ENCODE results near the gene SLC13A5.

The SLC13A5 gene

DNA sequence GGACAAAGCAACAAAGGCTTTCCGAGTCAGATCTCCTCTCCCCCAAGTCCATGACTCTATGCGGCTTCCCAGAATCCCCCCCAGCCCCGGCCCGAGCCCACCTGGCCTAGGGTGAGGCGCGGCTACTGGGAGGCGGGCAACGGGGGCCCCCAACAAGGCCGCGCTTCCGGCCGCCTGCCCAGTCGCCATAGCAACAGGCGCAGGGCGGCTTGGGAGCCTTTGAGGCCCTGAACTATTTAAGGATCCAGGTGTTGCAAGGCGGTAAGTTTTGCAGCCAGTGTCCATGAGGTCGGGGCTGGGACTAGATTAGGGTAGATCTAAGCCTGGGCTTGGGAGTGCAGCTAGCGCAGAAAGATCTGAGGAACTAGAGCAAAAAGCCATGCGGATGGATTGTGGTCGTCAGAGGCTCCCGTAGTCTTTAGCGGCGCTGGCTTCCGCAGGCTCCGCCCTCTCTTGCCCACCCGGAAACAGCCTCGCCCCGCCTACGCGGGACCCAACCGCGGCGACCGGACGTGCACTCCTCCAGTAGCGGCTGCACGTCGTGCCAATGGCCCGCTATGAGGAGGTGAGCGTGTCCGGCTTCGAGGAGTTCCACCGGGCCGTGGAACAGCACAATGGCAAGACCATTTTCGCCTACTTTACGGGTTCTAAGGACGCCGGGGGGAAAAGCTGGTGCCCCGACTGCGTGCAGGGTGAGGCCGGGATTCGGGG is 72.5 kb downstream of the SLC13A5 start, which contains the start of the genes KIAA0753 and TXNDC17 (continued):
- peak; percentile 70 for TF ChIP-seq ZNF629 (tag by site-specific recombination; IDR thresholded peaks at IDR 0.05)
- TF ChIP-seq ZNF404 (tag by site-specific recombination; IDR thresholded peaks at IDR 0.05): no peak
- TF ChIP-seq SCRT2 (tag by site-specific recombination; IDR thresholded peaks at IDR 0.05): peak; percentile 86
- TF ChIP-seq, protein P1, sequence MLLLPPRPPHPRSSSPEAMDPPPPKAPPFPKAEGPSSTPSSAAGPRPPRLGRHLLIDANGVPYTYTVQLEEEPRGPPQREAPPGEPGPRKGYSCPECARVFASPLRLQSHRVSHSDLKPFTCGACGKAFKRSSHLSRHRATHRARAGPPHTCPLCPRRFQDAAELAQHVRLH (tag by site-specific recombination; IDR thresholded peaks at IDR 0.05): peak; percentile 96
- TF ChIP-seq, protein P2, sequence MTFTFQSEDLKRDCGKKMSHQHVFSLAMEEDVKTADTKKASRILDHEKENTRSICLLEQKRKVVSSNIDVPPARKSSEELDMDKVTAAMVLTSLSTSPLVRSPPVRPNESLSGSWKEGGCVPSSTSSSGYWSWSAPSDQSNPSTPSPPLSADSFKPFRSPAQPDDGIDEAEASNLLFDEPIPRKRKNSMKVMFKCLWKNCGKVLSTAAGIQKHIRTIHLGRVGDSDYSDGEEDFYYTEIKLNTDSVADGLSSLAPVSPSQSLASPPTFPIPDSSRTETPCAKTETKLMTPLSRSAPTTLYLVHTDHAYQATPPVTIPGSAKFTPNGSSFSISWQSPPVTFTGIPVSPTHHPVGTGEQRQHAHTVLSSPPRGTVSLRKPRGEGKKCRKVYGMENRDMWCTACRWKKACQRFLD (tag by site-specific recombination; IDR thresholded peaks at IDR 0.05): no peak
- TF ChIP-seq, protein P3, sequence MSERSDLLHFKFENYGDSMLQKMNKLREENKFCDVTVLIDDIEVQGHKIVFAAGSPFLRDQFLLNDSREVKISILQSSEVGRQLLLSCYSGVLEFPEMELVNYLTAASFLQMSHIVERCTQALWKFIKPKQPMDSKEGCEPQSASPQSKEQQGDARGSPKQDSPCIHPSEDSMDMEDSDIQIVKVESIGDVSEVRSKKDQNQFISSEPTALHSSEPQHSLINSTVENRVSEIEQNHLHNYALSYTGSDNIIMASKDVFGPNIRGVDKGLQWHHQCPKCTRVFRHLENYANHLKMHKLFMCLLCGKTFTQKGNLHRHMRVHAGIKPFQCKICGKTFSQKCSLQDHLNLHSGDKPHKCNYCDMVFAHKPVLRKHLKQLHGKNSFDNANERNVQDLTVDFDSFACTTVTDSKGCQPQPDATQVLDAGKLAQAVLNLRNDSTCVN (tag by site-specific recombination; optimal IDR thresholded peaks at IDR 0.05): peak; percentile 80
- TF ChIP-seq, protein P4, sequence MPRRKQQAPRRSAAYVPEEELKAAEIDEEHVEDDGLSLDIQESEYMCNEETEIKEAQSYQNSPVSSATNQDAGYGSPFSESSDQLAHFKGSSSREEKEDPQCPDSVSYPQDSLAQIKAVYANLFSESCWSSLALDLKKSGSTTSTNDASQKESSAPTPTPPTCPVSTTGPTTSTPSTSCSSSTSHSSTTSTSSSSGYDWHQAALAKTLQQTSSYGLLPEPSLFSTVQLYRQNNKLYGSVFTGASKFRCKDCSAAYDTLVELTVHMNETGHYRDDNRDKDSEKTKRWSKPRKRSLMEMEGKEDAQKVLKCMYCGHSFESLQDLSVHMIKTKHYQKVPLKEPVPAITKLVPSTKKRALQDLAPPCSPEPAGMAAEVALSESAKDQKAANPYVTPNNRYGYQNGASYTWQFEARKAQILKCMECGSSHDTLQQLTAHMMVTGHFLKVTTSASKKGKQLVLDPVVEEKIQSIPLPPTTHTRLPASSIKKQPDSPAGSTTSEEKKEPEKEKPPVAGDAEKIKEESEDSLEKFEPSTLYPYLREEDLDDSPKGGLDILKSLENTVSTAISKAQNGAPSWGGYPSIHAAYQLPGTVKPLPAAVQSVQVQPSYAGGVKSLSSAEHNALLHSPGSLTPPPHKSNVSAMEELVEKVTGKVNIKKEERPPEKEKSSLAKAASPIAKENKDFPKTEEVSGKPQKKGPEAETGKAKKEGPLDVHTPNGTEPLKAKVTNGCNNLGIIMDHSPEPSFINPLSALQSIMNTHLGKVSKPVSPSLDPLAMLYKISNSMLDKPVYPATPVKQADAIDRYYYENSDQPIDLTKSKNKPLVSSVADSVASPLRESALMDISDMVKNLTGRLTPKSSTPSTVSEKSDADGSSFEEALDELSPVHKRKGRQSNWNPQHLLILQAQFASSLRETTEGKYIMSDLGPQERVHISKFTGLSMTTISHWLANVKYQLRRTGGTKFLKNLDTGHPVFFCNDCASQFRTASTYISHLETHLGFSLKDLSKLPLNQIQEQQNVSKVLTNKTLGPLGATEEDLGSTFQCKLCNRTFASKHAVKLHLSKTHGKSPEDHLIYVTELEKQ (tag by site-specific recombination; IDR thresholded peaks at IDR 0.05; ENCODE audit: borderline replicate concordance): no peak
- no peak for TF ChIP-seq ZNF549 (tag by site-specific recombination; IDR thresholded peaks at IDR 0.05)
- 0 out of 2 replicates have a peak, but pooled peaks have one; percentile 53 for TF ChIP-seq ZFP69B (tag by site-specific recombination; IDR thresholded peaks at IDR 0.05)
- peak; percentile 76 for TF ChIP-seq SP7 (tag by site-specific recombination; IDR thresholded peaks at IDR 0.05)
- TF ChIP-seq ZNF18 (tag by site-specific recombination; IDR thresholded peaks at IDR 0.05): no peak
- no peak for TF ChIP-seq RBAK (tag by site-specific recombination; IDR thresholded peaks at IDR 0.05)
- TF ChIP-seq KLF1 (tag by site-specific recombination; IDR thresholded peaks at IDR 0.05): peak; percentile 70
- TF ChIP-seq ZNF639 (tag by site-specific recombination; IDR thresholded peaks at IDR 0.05): peak; percentile 27; the same call in 1 of the 2 replicates
- TF ChIP-seq ZNF2 (tag by site-specific recombination; IDR thresholded peaks at IDR 0.05): peak; percentile 65; the same call in 1 of the 2 replicates
- TF ChIP-seq YY2 (tag by site-specific recombination; IDR thresholded peaks at IDR 0.05): 0 out of 2 replicates have a peak, but pooled peaks have one; percentile 46
- TF ChIP-seq ZNF19 (tag by site-specific recombination; IDR thresholded peaks at IDR 0.05; ENCODE audit: low read depth): no peak
- TF ChIP-seq, protein P5, sequence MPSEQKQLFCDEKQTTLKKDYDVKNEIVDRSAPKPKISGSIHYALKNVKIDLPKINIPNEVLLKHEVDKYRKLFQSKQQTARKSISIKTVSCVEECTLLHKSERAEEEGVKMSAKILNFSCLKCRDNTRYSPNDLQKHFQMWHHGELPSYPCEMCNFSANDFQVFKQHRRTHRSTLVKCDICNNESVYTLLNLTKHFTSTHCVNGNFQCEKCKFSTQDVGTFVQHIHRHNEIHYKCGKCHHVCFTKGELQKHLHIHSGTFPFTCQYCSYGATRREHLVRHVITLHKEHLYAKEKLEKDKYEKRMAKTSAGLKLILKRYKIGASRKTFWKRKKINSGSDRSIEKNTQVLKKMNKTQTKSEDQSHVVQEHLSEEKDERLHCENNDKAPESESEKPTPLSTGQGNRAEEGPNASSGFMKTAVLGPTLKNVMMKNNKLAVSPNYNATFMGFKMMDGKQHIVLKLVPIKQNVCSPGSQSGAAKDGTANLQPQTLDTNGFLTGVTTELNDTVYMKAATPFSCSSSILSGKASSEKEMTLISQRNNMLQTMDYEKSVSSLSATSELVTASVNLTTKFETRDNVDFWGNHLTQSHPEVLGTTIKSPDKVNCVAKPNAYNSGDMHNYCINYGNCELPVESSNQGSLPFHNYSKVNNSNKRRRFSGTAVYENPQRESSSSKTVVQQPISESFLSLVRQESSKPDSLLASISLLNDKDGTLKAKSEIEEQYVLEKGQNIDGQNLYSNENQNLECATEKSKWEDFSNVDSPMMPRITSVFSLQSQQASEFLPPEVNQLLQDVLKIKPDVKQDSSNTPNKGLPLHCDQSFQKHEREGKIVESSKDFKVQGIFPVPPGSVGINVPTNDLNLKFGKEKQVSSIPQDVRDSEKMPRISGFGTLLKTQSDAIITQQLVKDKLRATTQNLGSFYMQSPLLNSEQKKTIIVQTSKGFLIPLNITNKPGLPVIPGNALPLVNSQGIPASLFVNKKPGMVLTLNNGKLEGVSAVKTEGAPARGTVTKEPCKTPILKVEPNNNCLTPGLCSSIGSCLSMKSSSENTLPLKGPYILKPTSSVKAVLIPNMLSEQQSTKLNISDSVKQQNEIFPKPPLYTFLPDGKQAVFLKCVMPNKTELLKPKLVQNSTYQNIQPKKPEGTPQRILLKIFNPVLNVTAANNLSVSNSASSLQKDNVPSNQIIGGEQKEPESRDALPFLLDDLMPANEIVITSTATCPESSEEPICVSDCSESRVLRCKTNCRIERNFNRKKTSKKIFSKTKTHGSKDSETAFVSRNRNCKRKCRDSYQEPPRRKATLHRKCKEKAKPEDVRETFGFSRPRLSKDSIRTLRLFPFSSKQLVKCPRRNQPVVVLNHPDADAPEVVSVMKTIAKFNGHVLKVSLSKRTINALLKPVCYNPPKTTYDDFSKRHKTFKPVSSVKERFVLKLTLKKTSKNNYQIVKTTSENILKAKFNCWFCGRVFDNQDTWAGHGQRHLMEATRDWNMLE (tag by site-specific recombination; conservative IDR thresholded peaks at IDR 0.05; ENCODE audit: low read depth): peak; percentile 62
- TF ChIP-seq ZNF792 (tag by site-specific recombination; IDR thresholded peaks at IDR 0.05): no peak
- TF ChIP-seq, protein P6, sequence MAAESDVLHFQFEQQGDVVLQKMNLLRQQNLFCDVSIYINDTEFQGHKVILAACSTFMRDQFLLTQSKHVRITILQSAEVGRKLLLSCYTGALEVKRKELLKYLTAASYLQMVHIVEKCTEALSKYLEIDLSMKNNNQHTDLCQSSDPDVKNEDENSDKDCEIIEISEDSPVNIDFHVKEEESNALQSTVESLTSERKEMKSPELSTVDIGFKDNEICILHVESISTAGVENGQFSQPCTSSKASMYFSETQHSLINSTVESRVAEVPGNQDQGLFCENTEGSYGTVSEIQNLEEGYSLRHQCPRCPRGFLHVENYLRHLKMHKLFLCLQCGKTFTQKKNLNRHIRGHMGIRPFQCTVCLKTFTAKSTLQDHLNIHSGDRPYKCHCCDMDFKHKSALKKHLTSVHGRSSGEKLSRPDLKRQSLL (tag by site-specific recombination; IDR thresholded peaks at IDR 0.05): peak; percentile 59
- no peak for TF ChIP-seq ZNF776 (tag by site-specific recombination; IDR thresholded peaks at IDR 0.05; ENCODE audit: borderline replicate concordance)
- peak; percentile 92 for TF ChIP-seq KLF8 (tag by site-specific recombination; IDR thresholded peaks at IDR 0.05)
- no peak for TF ChIP-seq ZNF311 (tag by site-specific recombination; IDR thresholded peaks at IDR 0.05; ENCODE audit: borderline replicate concordance)

Data from HEK293 (cell line).